ENCODE measurements around the gene OMA1.

GRCh38 chr1:58469476-58469875 lies 77.0 kb downstream of the OMA1 start:
- TF ChIP-seq EZH2 (IDR thresholded peaks at IDR 0.05; ENCODE audit: borderline replicate concordance, low read depth, low read length, poor library complexity, severe bottlenecking) (no peak), CTCF (conservative IDR thresholded peaks at IDR 0.05; ENCODE audit: low read depth, low read length) (no peak)

All from A673 (cell line).